Activated CD8-positive, alpha-beta memory T cell treated with anti-CD3 and anti-CD28 coated beads, Interleukin-2, amount 50 U/mL, for 4 hours (primary cell): ENCODE data around the gene CCND1.
"Not testable (repeated sequence)": the region's sequence is repeated elsewhere in the genome, so short reads cannot be mapped to it uniquely, and the experiment has no call there.

Experiments
- DNase-seq: peaks from one replicate; pipeline ENCODE4 v3.0.0-alpha.2; 2020

CCND1 gene

DNA sequence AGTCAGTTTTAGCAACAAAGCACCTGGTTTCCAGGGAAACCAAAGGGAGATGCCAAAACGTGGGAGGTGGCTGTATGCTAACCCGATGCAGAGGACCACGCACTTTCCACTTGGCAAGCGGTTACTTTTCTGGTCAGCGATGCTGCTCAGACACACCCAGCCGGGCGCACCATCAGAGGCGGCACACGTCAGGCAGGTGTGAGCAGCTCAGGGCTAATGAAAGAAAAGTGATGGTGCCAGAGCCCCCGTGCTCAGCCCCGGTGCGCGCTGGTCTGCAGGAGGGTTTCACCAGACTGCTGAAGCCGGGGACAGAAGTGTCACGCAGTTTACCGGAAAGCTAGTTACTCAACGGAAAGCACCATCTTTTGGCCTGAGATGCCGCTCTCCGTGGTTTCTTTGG is 28.5 kb downstream of the CCND1 start:
- DNase-seq, result no peak

DNA sequence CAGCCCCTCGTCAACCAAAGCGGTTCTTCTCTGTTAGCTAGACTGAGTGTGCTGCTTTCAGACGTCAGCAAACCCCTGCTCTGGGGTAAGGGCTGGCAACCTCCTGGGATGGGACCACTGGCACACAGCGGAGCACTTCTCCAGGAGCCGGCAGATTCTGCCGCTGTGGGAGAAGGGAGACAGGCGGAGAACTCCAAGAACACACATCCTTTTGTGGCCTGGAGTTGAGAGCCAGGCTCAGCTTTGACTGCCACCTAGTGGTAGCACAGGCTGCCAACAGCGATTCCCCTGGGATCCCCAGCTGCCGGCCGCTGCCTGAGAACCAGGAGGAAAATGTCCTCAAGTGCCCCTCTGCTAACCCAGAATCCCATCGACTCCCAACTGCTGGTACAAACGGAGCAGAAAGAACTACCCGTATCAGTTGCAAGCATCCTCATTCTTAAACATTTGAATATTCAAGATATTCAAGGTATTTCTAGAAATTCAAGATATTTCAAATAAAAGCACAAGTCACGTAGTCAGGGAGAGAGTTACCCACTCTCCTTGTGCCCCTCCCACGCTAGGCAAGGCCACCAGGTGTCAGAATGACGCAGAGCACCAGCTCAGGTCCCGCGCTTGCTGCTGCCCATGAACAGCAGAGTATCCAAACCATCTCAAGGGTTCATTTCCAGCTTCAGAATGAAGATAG is 29.3 kb downstream of the CCND1 start:
- peak; percentile 58 for DNase-seq

DNA sequence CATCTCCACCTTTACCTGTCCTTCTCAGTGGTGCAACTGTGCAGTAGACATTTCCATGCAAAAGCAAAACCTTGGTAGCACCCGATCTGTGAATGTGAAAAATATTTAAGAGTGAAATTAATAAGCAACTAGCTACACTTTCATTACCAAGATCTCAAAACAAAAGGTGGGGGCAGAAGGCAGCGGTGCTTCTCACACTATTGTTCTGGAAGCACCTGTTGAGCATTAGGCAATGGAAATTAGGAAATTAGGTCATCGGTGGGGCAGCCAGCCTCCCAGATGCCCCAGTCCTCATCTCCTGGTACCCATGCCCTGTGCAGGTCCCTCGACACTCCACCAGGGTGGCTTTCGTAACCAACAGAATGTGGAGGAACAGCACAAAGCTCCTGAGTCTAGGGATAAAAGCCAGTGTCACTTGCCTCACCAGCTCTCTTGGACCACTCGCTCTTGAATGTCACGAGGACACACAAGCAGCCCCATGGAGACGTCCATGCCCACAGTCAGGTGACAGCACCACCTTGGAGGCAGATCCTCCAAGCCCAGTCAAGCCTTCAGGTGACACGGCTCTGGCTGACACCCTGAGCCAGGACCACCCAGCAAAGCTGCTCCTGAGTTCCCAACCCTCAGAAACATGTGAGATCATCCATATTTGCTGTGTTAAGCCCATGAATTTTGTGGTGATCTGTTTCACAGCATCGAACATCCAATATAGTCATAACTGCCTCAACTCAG is 30.9 kb downstream of the CCND1 start:
- DNase-seq, result no peak

DNA sequence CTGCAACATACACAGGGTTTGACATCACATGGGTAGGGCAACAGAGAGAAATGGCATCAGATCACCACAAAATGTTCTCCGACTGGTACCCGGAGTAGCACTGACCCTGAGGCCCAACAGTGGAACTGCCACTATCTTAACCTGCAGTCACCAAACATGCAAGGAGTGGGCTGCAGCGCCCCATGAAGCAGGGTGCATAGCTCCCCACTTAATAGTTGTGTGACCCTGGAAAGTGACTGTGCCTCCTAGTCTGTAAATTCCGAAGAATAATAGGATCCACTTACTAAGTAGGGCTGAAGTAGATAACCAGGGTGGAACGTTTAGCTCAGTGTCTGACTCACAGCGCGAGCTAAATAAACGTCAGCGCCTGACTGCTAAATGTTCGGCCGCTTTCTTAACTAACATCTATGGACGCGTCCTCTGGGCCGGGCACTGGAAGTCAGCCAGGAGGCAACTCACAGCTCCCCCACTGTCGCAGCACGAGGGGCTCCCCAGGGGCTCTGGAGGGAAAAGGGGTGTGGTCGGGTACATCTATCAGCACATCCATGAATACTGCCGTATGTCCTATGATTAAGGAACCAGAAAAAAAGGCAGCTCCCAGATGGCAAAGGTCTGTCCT is 33.4 kb downstream of the CCND1 start:
- peak; percentile 27 for DNase-seq

DNA sequence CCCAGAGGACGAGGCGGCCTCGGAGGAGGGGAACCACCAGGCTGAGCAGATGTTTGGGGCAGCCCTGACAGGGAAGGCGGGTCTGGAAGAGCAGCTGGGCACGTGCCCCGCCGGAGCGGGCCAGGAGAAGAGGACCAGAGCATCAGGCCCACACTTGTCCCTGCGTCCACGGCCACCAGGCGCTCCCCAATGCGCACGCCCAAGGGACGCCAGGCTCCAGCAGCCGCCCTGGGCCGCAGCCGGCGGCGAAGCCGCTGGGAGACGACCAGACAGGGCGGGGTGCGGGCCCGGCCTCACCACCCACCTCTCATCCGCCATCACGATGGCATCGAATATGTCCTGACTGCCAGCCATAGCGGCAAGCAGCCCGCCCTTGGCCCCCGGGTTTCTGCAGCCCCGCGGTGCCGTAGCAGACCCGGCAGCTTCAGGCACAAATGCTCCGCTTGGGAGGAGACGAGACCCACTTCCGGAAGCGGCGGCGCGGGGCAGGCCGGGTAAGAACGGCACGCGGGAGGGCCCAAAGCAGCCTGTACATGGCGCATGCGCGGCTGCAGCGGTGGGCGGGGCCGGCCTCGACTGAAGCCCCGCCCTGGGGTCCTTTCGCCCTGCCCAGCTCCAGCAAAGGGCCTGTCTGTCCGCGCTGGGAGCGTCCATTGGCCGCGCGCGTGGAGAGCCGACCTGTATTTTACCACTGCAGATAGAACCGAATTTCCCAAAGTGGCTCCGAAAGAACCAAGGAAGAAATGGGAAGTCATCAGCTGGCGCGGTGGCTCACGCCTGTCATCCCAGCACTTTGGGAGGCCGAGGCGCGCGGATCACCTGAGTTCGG is 34.1 kb downstream of the CCND1 start, which contains the start of gene LTO1:
LTO1 (minus strand) TSS at position 468 of the 829 bp plus-strand sequence; CDS start at position 354, 114 bp downstream.
- peak; percentile 96 for DNase-seq

DNA sequence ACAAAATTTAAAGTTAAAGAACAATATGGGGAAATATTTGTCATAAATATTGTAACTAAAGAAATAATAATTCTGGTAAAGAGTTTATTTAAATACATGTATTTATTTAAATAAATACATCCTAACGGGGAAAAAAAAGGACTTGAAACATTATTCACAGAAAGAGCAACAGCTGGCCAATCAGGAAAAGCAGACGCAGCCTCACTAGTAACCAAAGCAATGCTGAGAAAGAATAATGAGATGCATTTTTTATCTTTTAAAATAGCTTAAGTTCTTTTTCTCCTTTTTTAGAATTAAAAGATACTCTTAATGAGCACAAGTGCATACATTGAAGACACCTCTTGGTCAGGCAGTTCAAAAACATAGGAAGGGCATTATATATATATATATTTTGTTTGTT is 36.8 kb downstream of the CCND1 start:
- DNase-seq, result no peak

DNA sequence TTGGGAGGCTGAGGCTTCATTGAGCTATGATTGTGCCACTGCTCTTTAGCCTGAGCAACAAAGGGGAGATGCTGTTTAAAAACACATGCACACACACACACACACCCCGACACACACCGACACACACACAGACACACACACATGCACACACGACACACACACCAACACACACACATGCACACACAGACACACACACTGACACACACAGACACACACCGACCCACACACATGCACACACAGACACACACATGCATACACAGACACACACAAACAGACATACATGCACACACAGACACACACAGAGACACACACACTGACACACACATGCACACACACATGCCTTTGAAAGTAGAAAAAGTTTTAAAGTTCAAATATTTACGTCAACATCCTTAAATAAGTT is 39.7 kb downstream of the CCND1 start:
- DNase-seq, result no peak

DNA sequence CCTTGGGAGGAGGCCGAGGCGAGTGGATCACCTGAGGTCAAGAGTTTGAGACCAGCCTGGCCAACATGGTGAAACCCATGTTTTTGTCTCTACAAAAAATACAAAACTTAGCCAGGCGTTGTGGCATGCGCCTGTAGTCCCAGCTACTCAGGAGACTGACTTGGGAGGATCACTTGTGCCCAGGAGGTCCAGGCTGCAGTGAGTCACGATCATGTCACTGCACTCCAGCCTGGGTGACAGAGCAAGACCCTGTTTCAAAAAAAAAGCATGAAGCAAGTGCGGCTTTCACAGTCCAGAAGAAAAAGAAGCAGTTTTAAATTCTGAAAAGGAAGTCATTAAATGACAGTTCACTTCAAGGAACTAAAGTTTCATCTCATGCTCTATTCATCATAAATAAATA is 41.3 kb downstream of the CCND1 start:
- no peak for DNase-seq

DNA sequence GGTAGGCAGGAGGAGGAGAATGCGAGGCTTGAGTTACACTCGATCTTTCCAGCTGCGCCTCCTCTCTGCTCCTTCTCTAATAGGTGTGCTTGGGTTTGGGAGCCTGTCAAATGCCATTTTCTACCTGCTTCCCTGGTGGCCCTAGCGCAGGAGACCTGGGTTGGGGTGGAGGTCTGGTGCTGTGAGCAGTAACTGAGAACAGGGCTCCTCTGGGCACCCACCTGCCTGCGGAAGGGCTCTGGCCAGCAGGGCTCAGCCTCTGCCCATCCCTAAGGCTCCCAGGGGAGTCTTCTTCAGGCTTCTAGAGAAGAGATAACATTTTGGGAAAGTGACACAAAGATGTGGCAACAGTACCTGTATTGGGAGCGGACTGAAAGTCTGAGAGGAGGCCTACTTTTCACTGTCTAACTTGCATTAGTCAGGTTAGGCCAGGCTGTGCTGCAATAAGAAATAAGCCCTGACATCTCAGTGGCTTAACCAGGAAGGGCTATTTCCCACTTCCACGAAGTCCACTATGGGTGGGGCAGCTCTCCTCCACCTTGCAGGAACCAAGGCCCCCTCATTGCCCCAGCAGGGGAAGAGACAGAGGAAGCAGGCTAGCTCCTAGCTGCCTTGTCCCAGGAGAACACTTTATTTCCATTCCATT is 41.8 kb downstream of the CCND1 start:
- DNase-seq, result no peak

DNA sequence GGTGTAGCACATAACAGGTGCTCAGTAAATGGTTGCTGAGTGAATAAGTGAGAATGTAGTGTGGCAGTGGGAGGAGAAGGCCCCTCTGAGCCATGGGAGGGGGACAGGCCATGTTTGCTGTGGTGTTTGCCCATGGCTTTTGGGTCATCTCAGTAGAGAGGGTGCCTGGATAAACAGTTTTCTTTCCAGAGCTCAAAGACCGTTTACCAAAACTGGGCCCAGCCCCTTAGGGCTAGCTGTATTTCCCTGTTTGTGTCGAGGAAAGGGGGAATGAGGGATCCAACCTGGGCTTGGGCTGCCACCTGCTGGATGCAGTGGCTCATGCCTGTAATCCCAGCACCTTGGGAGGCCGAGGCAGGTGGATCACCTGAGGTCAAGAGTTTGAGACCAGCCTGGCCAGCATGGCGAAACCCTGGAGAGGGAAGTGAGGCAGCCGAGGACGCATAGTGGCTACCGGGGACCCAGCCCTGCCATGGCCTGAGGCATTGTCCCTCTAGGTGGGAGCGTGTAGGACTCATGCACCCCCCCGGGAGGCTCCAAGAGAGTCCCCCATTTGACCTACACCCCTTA is 42.9 kb downstream of the CCND1 start:
- no peak for DNase-seq

DNA sequence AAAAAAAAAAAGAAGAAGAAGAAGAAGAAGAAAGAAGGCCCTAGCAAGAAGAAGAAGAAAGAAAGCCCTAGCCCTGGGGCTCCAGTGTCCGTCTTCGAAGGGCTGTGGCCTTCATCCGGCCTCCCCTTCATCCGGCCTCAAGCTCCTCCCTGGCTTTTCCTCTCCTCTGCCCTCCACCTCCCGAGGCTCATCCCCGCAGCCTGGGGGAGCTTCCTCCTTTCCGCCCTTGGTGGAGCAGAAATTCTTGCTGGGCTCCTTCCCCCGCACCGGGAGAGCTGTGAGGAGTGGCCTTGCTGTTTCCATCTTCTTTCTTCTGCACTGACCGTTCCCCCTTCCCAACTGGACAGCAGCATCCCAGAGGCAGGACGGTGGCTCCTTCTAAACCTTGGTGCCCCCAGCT is 43.7 kb downstream of the CCND1 start:
- no peak for DNase-seq

DNA sequence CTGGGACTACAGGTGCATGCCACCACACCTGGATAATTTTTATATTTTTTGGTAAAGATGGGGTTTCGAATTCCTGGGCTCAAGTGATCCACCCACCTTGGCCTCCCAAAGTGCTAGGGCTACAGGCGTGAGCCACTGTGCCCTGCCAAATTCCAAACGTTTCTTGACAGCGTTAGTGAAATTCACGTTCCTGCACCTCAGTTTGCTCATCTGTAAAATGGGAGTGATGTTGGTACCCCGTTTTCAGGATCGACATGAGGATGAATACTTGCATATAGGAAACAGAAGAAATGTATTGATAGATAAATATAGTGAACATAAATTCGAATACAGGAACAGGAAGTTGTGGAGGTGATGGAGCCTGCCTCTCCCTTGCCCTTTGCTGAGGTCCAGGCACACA is 44.4 kb downstream of the CCND1 start:
- DNase-seq, result no peak

DNA sequence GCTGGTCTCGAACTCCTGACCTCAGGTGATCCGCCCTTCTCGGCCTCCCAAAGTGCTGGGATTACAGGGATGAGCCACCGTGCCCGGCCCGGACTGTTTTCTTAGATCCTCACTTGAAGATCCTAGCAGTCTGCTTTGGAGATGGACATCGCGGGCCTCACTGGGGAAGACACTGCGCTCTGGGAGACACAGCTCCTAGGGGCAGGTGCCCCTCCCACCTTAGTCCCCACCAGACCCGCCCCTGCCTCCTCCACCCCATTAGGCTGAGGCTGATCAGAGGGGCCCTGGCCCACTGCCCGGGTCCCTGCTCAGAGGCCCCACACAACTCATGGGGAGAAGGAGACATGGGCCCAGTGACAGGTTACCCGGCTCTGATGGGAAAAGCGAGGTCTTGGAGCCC is 45.5 kb downstream of the CCND1 start:
- no peak for DNase-seq

DNA sequence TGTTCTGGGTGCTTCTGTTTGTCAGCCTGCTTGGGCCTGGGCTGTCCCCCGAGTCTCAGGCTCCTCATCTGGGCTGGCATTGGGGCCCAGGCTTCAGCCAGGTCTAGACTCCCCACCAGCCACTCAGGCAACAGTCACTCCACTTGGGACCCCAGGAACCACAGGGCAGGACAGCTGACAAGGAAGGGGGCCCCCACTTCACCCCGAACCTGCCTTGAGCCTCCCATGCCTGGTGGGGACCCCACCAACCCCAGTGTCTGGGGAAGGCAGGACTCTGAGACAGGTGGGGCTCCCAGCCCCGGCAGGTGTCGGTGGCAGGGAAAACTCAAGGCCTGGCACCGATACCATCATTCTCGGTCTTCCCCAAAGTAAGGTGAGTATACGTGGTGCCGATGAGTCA is 45.9 kb downstream of the CCND1 start:
- no peak for DNase-seq

DNA sequence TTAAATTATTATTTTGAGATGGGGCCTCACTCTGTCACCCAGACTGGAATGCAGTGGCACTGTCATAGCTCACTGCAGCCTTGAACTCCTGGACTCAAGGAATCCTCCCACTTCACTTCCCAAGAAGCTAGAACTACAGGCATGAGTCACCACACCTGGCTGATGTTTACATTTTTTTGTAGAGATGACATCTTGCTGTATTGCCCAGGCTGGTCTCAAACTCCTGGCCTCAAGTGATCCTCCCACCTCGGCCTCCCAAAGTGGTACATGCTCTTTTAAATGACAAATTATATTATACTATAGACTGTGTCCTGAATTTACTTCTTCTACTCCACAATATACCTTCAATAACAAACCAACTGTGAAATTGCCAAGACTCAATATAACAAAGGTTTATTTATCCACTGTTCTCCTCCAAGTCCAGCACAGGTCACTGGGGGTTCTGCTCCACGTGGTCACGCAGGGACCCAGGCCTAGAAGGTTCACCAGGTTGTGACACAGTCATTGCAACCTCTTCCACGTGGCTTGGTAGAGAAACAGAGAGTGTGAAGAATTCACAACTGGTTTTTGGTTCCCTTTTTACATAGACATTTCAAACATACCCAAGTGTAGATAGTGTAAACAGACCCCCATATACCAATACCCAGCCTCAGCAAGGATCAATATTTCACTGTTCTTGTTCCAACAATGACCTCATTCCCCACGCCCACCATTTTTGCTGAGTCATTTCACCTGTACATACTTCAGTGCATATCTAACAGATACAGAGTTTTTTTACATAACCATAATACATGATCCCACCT is 47.2 kb downstream of the CCND1 start:
- not testable (repeated sequence) for DNase-seq

DNA sequence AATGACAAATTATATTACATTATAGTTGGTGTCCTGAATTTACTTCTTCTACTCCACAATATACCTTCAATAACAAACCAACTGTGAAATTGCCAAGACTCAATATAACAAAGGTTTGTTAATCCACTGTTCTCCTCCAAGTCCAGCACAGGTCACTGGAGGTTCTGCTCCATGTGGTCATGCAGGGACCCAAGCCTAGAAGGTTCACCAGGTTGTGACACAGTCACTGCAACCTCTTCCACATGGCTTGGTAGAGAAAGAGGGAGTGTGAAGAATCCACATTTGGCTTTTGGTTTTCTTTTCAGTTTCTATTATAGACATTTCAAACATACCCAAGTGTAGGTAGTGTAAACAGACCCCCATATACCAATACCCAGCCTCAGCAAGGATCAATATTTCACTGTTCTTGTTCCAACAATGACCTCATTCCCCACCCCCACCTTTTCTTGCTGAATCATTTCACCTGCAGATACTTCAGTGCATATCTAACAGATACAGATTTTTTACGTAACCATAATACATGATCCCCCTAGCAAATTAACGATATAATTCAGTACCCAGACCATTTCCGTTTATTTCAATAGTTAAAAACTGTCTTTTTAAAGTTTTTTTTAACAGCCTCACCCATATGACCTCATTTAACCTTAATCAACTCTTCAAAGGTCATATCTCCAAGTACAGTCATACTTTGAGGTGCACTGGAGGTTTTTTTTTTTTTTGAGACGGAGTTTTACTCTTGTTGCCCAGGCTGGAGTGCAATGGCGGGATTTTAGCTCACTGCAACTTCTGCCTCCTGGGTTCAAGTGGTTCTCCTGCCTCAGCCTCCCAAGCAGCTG is 48.7 kb downstream of the CCND1 start:
- no peak for DNase-seq

DNA sequence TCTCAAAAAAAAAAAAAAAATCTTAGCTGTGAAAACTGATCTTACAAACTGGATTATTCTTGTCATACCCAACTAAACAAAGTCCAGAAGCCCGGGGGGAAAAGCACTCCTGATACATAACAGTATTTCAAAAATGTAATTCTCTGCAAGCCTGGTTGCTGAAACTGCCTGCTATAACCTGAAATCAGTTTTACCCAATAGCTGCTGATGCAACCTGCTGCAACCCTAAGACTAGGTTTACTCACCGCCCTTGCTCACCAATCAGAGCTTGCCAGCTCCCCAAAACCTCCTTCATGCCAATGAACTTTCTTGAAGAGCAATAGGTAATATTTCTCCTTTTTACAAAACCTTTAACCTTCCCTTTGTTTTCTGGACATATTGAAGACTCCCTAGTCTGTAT is 50.5 kb downstream of the CCND1 start:
- DNase-seq, result no peak

DNA sequence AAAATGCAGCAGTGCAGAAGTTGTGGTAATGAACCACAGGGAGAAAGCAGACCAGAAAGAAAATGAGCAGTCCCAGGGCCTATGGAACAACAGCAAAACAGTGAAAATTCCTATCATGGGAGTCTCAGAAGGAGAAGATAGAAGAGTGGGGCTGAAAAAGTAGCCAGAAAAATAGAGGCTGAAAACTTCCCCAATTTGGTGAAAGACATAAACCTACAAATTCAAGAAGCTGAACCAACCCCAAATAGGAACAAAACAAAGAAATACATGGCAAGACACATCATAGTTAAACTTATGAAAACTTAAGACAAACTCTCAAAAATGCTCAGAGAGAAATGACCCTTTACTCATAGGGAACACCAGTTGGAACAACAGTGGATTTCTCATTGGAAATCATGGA is 51.5 kb downstream of the CCND1 start:
- DNase-seq, result no peak

DNA sequence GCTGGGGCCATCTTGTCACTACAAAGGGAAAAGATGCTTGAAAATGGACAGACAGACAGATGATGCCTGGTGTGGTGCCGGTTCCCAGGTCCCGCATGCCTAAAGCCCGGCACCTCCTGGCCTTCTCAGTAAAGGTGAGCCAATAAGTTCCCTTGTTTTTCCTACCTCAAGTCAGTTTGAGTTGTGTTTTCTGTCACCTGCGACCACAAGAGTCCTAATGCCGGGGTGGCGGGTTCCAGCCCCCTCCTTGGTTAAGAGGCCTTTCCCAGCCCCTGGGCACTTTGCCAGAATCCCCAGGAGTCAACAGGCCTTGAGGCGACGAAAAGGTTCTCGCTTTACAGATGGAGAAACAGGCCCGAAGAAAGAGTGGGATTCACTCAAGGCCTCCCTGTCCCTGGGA is 53.8 kb downstream of the CCND1 start:
- DNase-seq, result no peak

DNA sequence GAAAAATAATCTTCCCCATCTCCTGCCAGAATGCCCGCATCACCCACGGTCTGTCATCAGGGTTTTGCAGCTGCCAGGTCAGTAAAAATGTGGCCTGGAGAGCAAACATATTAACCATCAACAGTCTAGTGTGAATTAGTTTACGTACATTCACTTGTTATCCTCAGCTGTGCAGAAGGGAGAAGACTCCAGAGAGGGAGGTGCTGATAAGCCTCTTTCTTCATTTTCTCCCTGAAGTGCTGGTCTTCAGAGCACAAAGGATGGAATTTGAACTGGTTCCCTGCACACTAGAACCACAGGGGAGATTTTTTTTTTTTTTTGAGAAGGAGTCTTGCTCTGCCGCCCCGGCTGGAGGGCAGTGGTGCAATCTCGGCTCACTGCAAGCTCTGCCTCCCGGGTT is 54.6 kb downstream of the CCND1 start:
- no peak for DNase-seq

DNA sequence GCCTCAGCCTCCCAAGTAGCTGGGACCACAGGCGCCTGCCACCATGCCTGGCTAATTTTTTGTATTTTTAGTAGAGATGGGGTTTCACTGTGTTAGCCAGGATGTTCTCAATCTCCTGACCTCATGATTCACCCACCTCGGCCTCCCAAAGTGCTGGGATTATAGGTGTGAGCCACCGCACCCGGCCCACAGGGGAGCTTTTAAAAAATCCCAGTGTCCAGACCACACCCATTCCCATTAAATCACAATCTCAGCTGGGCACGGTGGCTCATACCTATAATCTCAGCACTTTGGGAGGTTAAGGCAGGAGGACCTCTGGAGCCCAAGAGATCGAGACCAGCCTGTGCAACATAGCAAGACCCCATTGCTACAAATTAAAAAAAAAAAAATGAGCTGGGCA is 55.0 kb downstream of the CCND1 start:
- DNase-seq, result not testable (repeated sequence)
